Hepatocyte (in vitro differentiated cells): ENCODE data around the gene ZNF79. TPM values are rescaled to one million over a fixed set of nuclear protein-coding genes. Genes with fewer than 3 reads are reported as not detected.

Experiments
- DNase-seq: peaks from one replicate; pipeline ENCODE4 v3.0.0-alpha.2; 2016; ENCODE audit warnings: low spot score
- H2AFZ ChIP-seq: fragments of 200-600 bp; sonication (generic); 2 replicates; pipeline ENCODE4 v1.6.0; 2016; ENCODE audit warnings: antibody characterized with exemption, mild to moderate bottlenecking
- H3K27ac ChIP-seq: fragments of 200-600 bp; sonication (generic); 2 replicates; pipeline ENCODE4 v1.5.1; 2016; ENCODE audit warnings: mild to moderate bottlenecking
- H3K27me3 ChIP-seq: fragments of 200-600 bp; sonication (generic); 2 replicates; pipeline ENCODE4 v1.6.1; 2016
- H3K36me3 ChIP-seq: fragments of 200-600 bp; sonication (generic); replicated peaks from 2 replicates; pipeline ENCODE4 v1.5.1; 2016; ENCODE audit warnings: low read depth; ENCODE audit not compliant: insufficient read depth
- H3K4me1 ChIP-seq: fragments of 200-600 bp; sonication (generic); 2 replicates; pipeline ENCODE4 v1.5.1; 2016; ENCODE audit warnings: mild to moderate bottlenecking, moderate library complexity; ENCODE audit not compliant: insufficient read depth
- H3K4me2 ChIP-seq: fragments of 200-600 bp; sonication (generic); 2 replicates; pipeline ENCODE4 v1.6.0; 2016
- H3K4me3 ChIP-seq: fragments of 200-600 bp; sonication (generic); 2 replicates; pipeline ENCODE4 v1.5.1; 2016; ENCODE audit warnings: mild to moderate bottlenecking
- H3K79me2 ChIP-seq: fragments of 200-600 bp; sonication (generic); 2 replicates; pipeline ENCODE4 v1.6.0; 2017; ENCODE audit warnings: mild to moderate bottlenecking
- H3K9me2 ChIP-seq: fragments of 200-600 bp; sonication (generic); replicated peaks from 2 replicates; pipeline ENCODE4 v1.6.0; 2017; ENCODE audit warnings: mild to moderate bottlenecking; ENCODE audit not compliant: insufficient read depth
- H3K9me3 ChIP-seq: fragments of 200-600 bp; sonication (generic); 2 replicates; pipeline ENCODE4 v1.5.1; 2016; ENCODE audit warnings: low read depth, mild to moderate bottlenecking
- H4K20me1 ChIP-seq: fragments of 200-600 bp; sonication (generic); 2 replicates; pipeline ENCODE4 v1.6.0; 2016; ENCODE audit warnings: mild to moderate bottlenecking; ENCODE audit not compliant: insufficient read depth, poor library complexity, severe bottlenecking
- EZH2 ChIP-seq: fragments of 200-600 bp; sonication (generic); IDR thresholded peaks from 2 replicates; pipeline ENCODE4 v1.6.1; 2016; ENCODE audit warnings: antibody characterized with exemption, mild to moderate bottlenecking, borderline replicate concordance
- EZH2phosphoT487 ChIP-seq: fragments of 200-600 bp; sonication (generic); IDR thresholded peaks from one replicate; pipeline ENCODE4 v1.6.1; 2018; ENCODE audit warnings: antibody characterized with exemption, mild to moderate bottlenecking, low read depth, moderate library complexity; ENCODE audit not compliant: unreplicated experiment, severe bottlenecking
- WGBS: methylation state at CpG from one replicate; pipeline ENCODE4 v1.1.6; 2016; ENCODE audit warnings: low lambda C conversion rate; ENCODE audit errors: missing lambda C conversion rate; 5-methylcytosine and 5-hydroxymethylcytosine counted together
- polyA plus RNA-seq: library from polyadenylated mRNA; unstranded; fragments of >200 nt; fragmentation: Nextera tagmentation; extraction: Ambion mirVana; gene quantifications from 2 replicates; pipeline ENCODE4 v1.2.1, GENCODE V29; 2016
- total RNA-seq: library from RNA; depleted of rRNA; stranded (reverse); fragments of >200 nt; gene quantifications from 2 replicates; pipeline ENCODE4 v1.2.3, GENCODE V29; 2014
- TF ChIP-seq, protein P1 (sequence below): fragments of 200-600 bp; sonication (generic); IDR thresholded peaks from 2 replicates; pipeline ENCODE4 v1.5.1; 2016; ENCODE audit warnings: antibody characterized with exemption, mild to moderate bottlenecking; ENCODE audit not compliant: poor library complexity

The ZNF79 gene
- total and polyA plus RNA-seq, 2 experiments from 2014 or later = 6.0 to 9.0 TPM

DNA sequence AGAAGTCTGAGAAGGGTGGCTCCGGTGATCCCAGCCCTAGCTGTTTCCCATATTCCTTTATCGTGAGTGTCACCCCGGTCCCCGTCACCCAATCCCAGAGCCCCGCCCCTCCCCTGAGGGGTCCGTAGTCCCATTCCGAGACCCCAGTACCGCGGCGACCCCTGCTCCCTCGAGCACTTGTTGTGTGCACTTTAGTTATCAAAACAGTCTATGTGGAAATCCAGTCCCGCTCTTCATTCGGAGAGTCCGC is 27.4 kb downstream of the ZNF79 start:
- no peaks in the 10 kb centered on the region for H3K36me3 ChIP-seq
- no peaks in the 10 kb centered on the region for H3K27me3 ChIP-seq
- H3K79me2 ChIP-seq = peaks cover 32% of the 10 kb centered on the region
- no peaks in the 10 kb centered on the region for H3K9me3 ChIP-seq
- peak overlapping the region; percentile 97 for H3K27ac ChIP-seq
- peak overlapping the region; percentile 99 for H2AFZ ChIP-seq
- 0% methylated on average over 4 of the region's 14 CpGs for WGBS
- H3K4me2 ChIP-seq = peak overlapping the region; percentile 93
- no peaks in the 10 kb centered on the region for H3K9me2 ChIP-seq
- TF ChIP-seq EZH2phosphoT487 (no peak), EZH2 (no peak)
- TF ChIP-seq, protein P1, sequence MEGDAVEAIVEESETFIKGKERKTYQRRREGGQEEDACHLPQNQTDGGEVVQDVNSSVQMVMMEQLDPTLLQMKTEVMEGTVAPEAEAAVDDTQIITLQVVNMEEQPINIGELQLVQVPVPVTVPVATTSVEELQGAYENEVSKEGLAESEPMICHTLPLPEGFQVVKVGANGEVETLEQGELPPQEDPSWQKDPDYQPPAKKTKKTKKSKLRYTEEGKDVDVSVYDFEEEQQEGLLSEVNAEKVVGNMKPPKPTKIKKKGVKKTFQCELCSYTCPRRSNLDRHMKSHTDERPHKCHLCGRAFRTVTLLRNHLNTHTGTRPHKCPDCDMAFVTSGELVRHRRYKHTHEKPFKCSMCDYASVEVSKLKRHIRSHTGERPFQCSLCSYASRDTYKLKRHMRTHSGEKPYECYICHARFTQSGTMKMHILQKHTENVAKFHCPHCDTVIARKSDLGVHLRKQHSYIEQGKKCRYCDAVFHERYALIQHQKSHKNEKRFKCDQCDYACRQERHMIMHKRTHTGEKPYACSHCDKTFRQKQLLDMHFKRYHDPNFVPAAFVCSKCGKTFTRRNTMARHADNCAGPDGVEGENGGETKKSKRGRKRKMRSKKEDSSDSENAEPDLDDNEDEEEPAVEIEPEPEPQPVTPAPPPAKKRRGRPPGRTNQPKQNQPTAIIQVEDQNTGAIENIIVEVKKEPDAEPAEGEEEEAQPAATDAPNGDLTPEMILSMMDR = no peak
- no peak for DNase-seq
- peaks cover 34% of the 10 kb centered on the region for H4K20me1 ChIP-seq
- peaks cover 22% of the 10 kb centered on the region for H3K4me1 ChIP-seq
- H3K4me3 ChIP-seq = peak overlapping the region; percentile 86

DNA sequence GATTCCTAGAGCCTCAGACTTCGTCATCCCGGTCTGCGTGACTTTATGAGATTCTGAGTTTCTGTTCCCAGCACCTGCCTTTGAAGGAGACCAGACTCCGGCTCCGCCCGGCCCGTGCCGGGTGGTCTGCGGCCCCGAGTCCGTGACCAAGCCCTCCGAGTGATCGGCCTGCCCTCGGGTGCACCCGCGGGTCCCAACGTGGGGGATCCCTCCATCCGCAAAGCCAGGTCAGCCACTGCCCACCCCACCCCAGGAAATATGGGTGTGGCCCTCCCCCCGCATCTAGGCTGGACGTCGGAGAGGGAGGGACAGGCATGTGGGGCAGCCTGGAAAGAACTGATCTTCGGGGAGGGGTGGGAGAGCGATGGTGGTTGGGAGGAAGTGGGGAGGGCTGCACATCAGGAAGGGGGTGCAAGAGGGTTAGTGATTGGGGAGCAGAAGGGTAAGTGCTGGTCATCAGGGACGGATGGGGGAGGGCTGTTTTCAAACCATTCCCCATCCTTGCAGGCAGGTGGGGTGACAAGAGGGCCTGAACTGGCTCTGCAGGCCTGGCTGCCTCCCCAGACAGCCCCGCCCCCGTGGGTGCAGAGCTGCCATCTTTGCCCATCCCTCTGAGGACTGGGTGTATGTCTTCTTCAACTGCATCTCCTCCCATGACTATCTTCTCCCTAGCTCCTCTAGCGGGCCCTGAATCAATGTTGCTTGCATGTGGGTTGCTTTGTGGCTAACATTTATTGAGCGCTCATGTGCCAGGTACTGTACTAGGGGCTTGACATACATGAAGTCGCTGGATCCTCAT is 27.9 kb downstream of the ZNF79 start:
- H3K4me1 ChIP-seq = peaks cover 22% of the 10 kb centered on the region
- WGBS = 15% methylated on average over 28 of the region's 29 CpGs
- peak overlapping the region; percentile 93 for H3K4me2 ChIP-seq
- peak overlapping the region; percentile 97 for H3K27ac ChIP-seq
- no peaks in the 10 kb centered on the region for H3K27me3 ChIP-seq
- H4K20me1 ChIP-seq = peaks cover 34% of the 10 kb centered on the region
- TF ChIP-seq EZH2phosphoT487 (no peak), EZH2 (no peak)
- TF ChIP-seq, protein P1 = no peak
- peak overlapping the region; percentile 86 for H3K4me3 ChIP-seq
- H3K79me2 ChIP-seq = peaks cover 32% of the 10 kb centered on the region
- no peaks in the 10 kb centered on the region for H3K9me3 ChIP-seq
- H2AFZ ChIP-seq = peak overlapping the region; percentile 99
- no peaks in the 10 kb centered on the region for H3K36me3 ChIP-seq
- H3K9me2 ChIP-seq = no peaks in the 10 kb centered on the region
- DNase-seq = peak; percentile 72

DNA sequence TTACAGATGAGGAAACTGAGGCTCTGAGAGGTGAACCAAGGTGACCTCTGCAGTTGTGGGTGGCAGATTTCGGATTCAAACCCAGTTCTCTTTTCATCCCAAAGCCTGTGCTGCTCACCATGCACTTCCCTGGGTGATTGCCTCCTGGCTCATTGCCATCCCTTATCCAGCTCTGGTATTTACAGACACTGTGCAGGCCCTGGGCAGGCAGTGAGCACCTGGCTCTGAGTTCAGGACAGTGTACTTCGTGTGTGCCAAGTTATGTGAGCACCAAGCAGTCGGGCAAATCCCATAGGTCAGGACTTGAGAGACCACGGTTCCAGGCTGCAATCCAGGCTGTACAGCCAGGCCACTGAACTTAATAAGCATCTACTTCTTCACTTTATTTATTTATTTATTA is 28.5 kb downstream of the ZNF79 start:
- peaks cover 22% of the 10 kb centered on the region for H3K4me1 ChIP-seq
- H4K20me1 ChIP-seq = peaks cover 32% of the 10 kb centered on the region
- H3K9me2 ChIP-seq = no peaks in the 10 kb centered on the region
- H3K79me2 ChIP-seq = peaks cover 32% of the 10 kb centered on the region
- no peaks in the 10 kb centered on the region for H3K9me3 ChIP-seq
- no peak overlapping the region for H3K4me3 ChIP-seq
- peak overlapping the region; percentile 97 for H3K27ac ChIP-seq
- no peak overlapping the region for H2AFZ ChIP-seq
- H3K36me3 ChIP-seq = no peaks in the 10 kb centered on the region
- H3K4me2 ChIP-seq = peak overlapping the region; percentile 93
- no peaks in the 10 kb centered on the region for H3K27me3 ChIP-seq
- TF ChIP-seq EZH2 (no peak), EZH2phosphoT487 (no peak)
- TF ChIP-seq, protein P1 = no peak
- peak; percentile 51 for DNase-seq
- 79% methylated on average over 4 of the region's 4 CpGs for WGBS
